ENCODE measurements around the gene SOX1.

SOX1 gene

GRCh38 chr13:112058941-112059340, 8.0 kb upstream of the SOX1 start:
- no peak for DNase-seq (ENCODE audit: low read depth in 2 of 2)

- DNase-seq (ENCODE audit: low read depth in 2 of 2): no peak
Observed at GRCh38 chr13:112059457-112060281, 7.3 kb upstream of the SOX1 start.

- no peak for DNase-seq (ENCODE audit: low read depth in 2 of 2)
Observed at GRCh38 chr13:112060282-112060830, 6.6 kb upstream of the SOX1 start.

GRCh38 chr13:112060899-112061366, 6.0 kb upstream of the SOX1 start:
- no peak for DNase-seq (ENCODE audit: low read depth in 2 of 2)

- DNase-seq (ENCODE audit: low read depth in 2 of 2): no peak
Observed at GRCh38 chr13:112061367-112062061, 5.4 kb upstream of the SOX1 start.

- no peak for DNase-seq (ENCODE audit: low read depth in 2 of 2)
Observed at GRCh38 chr13:112062072-112062567, 4.8 kb upstream of the SOX1 start.

- no peak for DNase-seq (ENCODE audit: low read depth in 2 of 2)
Observed at GRCh38 chr13:112062571-112063570, 4.1 kb upstream of the SOX1 start.

- no peak for DNase-seq (ENCODE audit: low read depth in 2 of 2)
Observed at GRCh38 chr13:112063807-112064206, 3.1 kb upstream of the SOX1 start.

- DNase-seq (ENCODE audit: low read depth in 2 of 2): no peak
Observed at GRCh38 chr13:112064222-112064621, 2.7 kb upstream of the SOX1 start.

- DNase-seq (ENCODE audit: low read depth in 2 of 2): no peak
Observed at GRCh38 chr13:112065521-112065866, 1.5 kb upstream of the SOX1 start.

- no peak for DNase-seq (ENCODE audit: low read depth in 2 of 2)
Observed at GRCh38 chr13:112065867-112066623, 904 bp upstream of the SOX1 start.

- DNase-seq (ENCODE audit: low read depth in 2 of 2): peak; percentile 16 to 32
Observed at GRCh38 chr13:112066624-112067004, 335 bp upstream of the SOX1 start.

GRCh38 chr13:112067871-112068539, 1.1 kb downstream of the SOX1 start:
- DNase-seq (ENCODE audit: low read depth in 2 of 2): no peak

GRCh38 chr13:112068540-112069060, 1.7 kb downstream of the SOX1 start:
- no peak for DNase-seq (ENCODE audit: low read depth in 2 of 2)

- no peak for DNase-seq (ENCODE audit: low read depth in 2 of 2)
Observed at GRCh38 chr13:112069061-112069844, 2.3 kb downstream of the SOX1 start.

- DNase-seq (ENCODE audit: low read depth in 2 of 2): no peak
Observed at GRCh38 chr13:112069845-112070251, 2.9 kb downstream of the SOX1 start.

- no peak for DNase-seq (ENCODE audit: low read depth in 2 of 2)
Observed at GRCh38 chr13:112071102-112071722, 4.3 kb downstream of the SOX1 start.

GRCh38 chr13:112071723-112072533, 5.0 kb downstream of the SOX1 start:
- DNase-seq (ENCODE audit: low read depth in 2 of 2): no peak

All from activated CD8-positive, alpha-beta memory T cell treated with anti-CD3 and anti-CD28 coated beads for 4 hours (primary cell).